NCI-H2196 (cell line): Measurements from ENCODE around the gene FCHO2.
"Not testable (repeated sequence)": the region's sequence is repeated elsewhere in the genome, so short reads cannot be mapped to it uniquely, and the experiment has no call there.

Source experiments
- DNase-seq: peaks from one replicate; lab custom pipeline; 2025; ENCODE audit not compliant: unreplicated experiment; lab: John Stamatoyannopoulos, UW

Gene FCHO2

GRCh38 chr5:72956324-72957140 lies 691 bp downstream of the FCHO2 start:
- DNase-seq, result no peak

DNA sequence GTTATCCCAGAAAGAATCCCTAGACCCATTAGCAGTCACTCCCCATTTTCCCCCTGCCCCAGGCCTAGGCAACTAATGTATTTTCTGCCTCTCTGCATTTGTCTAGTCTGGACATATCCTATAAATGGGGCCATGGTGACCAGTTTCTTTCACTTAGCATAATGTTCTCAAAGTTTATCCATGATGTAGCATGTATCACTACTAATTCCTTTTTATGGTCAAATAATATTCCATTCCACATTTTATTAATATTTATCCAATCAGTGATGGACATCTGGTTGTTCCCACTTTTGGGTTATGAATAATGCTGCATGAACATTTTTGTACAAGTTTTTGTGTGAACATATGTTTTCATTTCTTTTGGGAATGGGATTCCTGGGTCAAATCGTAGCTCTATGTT lies 1.5 kb downstream of the FCHO2 start:
- no peak for DNase-seq

DNA sequence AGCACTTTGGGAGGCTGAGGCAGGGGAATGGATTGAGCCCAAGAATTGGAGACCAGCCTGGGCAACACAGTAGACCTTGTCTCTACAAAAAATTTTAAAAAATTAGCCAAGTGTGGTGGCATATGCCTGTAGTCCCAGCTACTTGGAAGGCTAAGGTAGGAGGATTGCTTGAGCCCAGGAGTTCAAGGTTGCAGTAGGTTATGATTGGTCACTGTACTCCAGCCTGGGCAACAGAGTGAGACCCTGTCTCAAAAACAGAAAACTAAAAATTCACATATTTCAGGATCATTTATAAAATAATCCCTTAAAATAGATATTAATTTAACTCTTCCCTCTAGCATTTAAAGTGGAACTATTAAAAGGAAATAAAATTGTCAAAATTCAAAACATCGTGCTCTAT lies 3.4 kb downstream of the FCHO2 start:
- no peak for DNase-seq

GRCh38 chr5:72974481-72974880 lies 18.6 kb downstream of the FCHO2 start:
- DNase-seq, result not testable (repeated sequence)

- not testable (repeated sequence) for DNase-seq
Observed at GRCh38 chr5:72976810-72977209, 21.0 kb downstream of the FCHO2 start.

GRCh38 chr5:72985719-72986118 lies 29.9 kb downstream of the FCHO2 start:
- no peak for DNase-seq

GRCh38 chr5:72988769-72989168 lies 32.9 kb downstream of the FCHO2 start:
- DNase-seq, result no peak

DNA sequence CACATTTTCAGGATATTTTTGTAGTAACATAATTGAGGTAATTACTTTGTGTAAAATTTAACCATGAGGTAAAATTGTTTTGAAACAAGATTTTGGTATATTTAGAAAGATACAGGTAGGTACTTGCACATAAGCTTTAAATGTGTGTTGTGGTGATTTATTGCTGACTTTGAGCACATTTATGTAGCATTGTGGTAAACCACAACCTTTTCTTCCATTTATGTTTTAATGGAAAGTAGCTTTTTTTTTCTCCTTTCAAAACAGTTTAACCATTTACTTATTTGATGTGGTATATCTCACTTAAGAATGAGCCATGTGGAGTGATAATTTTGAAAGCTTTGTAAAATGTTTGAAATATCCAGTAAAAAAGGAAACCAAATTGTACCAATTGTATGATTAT lies 35.6 kb downstream of the FCHO2 start:
- DNase-seq, result no peak

GRCh38 chr5:72994578-72994977 lies 38.7 kb downstream of the FCHO2 start:
- no peak for DNase-seq

- DNase-seq, result no peak
Observed at GRCh38 chr5:72996632-72997031, 40.8 kb downstream of the FCHO2 start.

GRCh38 chr5:72999916-73000315 lies 44.1 kb downstream of the FCHO2 start:
- DNase-seq, result no peak

GRCh38 chr5:73005886-73006285 lies 50.0 kb downstream of the FCHO2 start:
- no peak for DNase-seq

GRCh38 chr5:73007051-73007450 lies 51.2 kb downstream of the FCHO2 start:
- no peak for DNase-seq

DNA sequence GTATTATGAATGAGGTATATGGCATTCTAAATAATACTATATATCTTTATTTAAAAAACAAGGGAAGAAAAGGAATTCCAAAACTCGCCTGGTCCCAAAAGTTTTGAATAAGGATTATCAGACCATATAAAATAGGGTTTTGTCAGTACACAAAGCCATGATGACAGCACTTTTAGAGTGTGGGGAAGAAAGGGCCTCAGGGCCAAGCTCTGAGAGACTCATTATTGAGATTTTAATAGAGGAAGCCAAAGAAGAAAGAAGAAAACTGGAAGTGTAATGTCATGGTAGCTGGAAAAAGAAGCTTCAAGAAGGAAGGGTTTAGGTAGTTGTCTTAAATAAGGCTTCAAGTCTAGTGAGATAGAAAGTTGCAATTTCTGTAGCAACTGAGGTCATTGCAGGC lies 53.0 kb downstream of the FCHO2 start:
- no peak for DNase-seq

GRCh38 chr5:73011612-73012011 lies 55.8 kb downstream of the FCHO2 start:
- not testable (repeated sequence) for DNase-seq

GRCh38 chr5:73018892-73019291 lies 63.1 kb downstream of the FCHO2 start:
- DNase-seq, result no peak

DNA sequence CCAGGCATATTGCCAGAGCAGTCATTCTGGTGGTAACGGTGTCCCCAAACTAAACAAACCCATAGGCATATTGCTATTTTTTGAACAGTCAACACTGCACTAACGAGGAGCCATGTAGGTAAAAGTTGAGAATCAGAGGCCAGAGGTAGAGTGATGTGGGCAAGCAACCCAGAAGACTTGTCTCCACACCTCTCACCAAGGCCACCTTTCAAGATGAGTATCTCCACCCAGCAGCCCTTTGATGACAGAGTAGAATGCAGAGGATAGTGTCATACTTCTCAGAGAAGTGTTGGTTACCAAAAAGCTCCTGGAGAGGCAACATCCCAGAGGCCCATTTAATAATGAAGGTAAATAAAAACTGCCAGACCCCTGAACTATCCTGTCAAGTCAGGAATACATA lies 63.9 kb downstream of the FCHO2 start:
- no peak for DNase-seq

DNA sequence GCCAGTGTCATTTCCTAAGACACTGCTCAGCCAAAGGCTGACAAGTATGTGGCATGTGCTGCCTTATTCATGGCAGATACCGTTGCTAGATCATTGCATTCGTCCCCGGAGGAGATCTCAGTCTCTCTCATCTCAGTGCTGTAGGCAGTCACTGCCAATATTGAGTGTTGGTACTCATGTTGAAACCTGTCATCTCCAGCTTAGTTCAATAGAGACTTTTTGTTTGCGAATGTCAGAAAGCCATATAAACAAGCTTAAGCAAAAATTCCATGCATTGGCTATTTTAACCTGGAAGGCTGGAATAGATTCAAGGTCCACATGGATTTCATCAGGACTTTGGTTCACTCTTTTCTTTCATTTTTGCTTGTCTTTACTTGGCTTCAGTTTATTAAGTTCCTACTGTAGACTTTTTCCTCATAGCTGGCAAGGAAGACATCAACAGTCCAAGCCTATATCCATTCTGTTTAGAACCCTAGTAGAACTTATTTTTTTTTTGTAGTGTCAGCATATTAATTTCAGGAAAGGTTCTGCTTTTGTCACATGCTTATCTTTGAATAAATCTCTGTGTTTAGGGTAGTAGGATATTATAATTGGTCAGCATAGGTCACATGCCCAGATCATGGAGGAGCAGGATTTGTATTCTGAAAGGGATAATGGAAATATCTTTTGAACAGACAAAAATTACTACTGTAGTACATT lies 66.8 kb downstream of the FCHO2 start:
- no peak for DNase-seq

- not testable (repeated sequence) for DNase-seq
Observed at GRCh38 chr5:73024946-73025544, 69.2 kb downstream of the FCHO2 start.

DNA sequence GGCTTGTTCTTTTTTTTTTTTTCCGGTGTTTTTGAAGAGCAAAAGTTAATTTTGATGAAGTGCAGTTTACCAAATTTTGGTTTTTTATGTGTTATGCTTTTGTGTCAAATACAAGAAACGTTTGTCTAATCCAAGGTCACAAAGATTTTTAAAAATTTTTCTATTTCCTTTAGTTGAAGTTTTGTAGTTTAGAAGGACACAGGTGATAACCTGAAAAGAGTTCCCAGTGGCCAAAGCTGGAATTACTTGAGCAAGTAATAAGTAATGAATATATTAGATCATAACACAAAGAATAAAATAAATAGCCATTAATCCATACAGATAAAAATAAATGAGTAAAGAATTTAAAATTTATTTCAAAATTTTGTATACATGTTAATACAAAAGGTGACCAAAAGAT lies 71.5 kb downstream of the FCHO2 start:
- no peak for DNase-seq

- no peak for DNase-seq
Observed at GRCh38 chr5:73027816-73028215, 72.0 kb downstream of the FCHO2 start.

DNA sequence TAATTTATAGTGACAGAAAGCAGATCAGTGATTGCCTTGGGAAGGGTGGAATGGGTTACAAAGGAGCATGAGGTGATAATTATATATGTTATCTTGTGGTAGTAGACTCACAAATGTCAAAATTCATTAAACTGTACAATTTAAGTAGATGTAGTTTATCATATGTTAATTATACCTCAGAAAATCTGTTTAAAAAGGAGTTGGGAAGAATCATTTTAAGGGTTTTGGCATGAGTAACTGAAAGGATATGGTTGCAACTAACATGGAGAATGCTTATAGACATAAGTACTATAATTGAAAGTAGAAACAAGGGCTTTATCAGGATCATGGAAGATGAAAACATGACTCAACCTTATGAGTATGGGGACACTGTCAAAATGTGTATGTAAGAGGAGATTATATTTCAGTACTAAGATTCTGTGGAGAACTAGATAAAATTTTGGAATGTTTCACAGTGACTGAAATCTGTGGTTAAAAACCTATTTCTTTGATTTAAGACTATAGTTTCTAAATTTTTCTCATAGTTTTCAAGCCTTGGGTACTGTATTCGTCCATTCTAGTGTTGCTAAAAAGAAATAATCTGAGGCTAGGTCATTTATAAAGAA lies 73.3 kb downstream of the FCHO2 start:
- no peak for DNase-seq
